HepG2 (cell line): ENCODE data around the gene LAMA5. TPM values are rescaled to one million over a fixed set of nuclear protein-coding genes. Genes with fewer than 3 reads are reported as not detected.

ENCODE experiments used
- BCL3 ChIP-seq: sonication (generic); formaldehyde crosslinking; IDR thresholded peaks from 2 replicates; pipeline ENCODE4 v1.5.1; 2020; ENCODE audit warnings: mild to moderate bottlenecking, missing genetic modification reagents, moderate library complexity
- FLYWCH1 ChIP-seq: sonication (generic); formaldehyde crosslinking; IDR thresholded peaks from 2 replicates; pipeline ENCODE4 v1.8.1; 2023; ENCODE audit warnings: mild to moderate bottlenecking, missing genetic modification reagents
- GRHL1 ChIP-seq: sonication (generic); formaldehyde crosslinking; conservative IDR thresholded peaks from 2 replicates; pipeline ENCODE4 v1.8.0; 2022; ENCODE audit warnings: missing genetic modification reagents
- HDAC2 ChIP-seq: sonication (generic); formaldehyde crosslinking; IDR thresholded peaks from 2 replicates; pipeline ENCODE4 v1.4.0; 2020; ENCODE audit warnings: missing genetic modification reagents
- LBX2 ChIP-seq: sonication (generic); formaldehyde crosslinking; IDR thresholded peaks from 2 replicates; pipeline ENCODE4 v1.5.0; 2020; ENCODE audit warnings: missing genetic modification reagents, mild to moderate bottlenecking, borderline replicate concordance
- MIXL1 ChIP-seq: IDR thresholded peaks from 2 replicates; pipeline ENCODE4 v1.6.1; 2016
- NPAS2 ChIP-seq: sonication (generic); formaldehyde crosslinking; IDR thresholded peaks from 2 replicates; pipeline ENCODE4 v1.8.0; 2022; ENCODE audit warnings: mild to moderate bottlenecking, missing genetic modification reagents, borderline replicate concordance
- NR2C2 ChIP-seq: sonication (generic); formaldehyde crosslinking; IDR thresholded peaks from 2 replicates; pipeline ENCODE4 v1.4.0; 2020; ENCODE audit warnings: missing genetic modification reagents, mild to moderate bottlenecking, moderate library complexity, borderline replicate concordance
- PAX8 ChIP-seq: sonication (generic); formaldehyde crosslinking; IDR thresholded peaks from 2 replicates; pipeline ENCODE4 v1.8.0; 2022; ENCODE audit warnings: mild to moderate bottlenecking, missing genetic modification reagents, borderline replicate concordance
- PITX1 ChIP-seq: sonication (generic); formaldehyde crosslinking; IDR thresholded peaks from 2 replicates; pipeline ENCODE4 v1.5.1; 2020; ENCODE audit warnings: mild to moderate bottlenecking, missing genetic modification reagents
- PRPF4 ChIP-seq: fragments of 200-400 bp; formaldehyde crosslinking; IDR thresholded peaks from 2 replicates; pipeline ENCODE4 v1.6.1; 2016; ENCODE audit warnings: low read length, low read depth; ENCODE audit not compliant: poor library complexity, severe bottlenecking
- SNAPC2 ChIP-seq: sonication (generic); formaldehyde crosslinking; IDR thresholded peaks from 2 replicates; pipeline ENCODE4 v1.8.1; 2022; ENCODE audit warnings: mild to moderate bottlenecking, missing genetic modification reagents
- SNRNP70 ChIP-seq: fragments of 200-400 bp; formaldehyde crosslinking; IDR thresholded peaks from 2 replicates; pipeline ENCODE4 v1.6.1; 2017; ENCODE audit warnings: mild to moderate bottlenecking, low read depth, low read length, moderate library complexity
- SOX6 ChIP-seq, 2 experiments: fragments of 450-650 bp in 1 of 2; sonication (generic) in 1 of 2; formaldehyde crosslinking in 1 of 2; IDR thresholded peaks; 2 replicates each; pipeline versions ENCODE4 v1.4.0 to v1.6.1; 2017 to 2020; ENCODE audit warnings: antibody characterized with exemption in 1 of 2, mild to moderate bottlenecking in 1 of 2, missing genetic modification reagents in 1 of 2
- TAF1 ChIP-seq: sonication (generic); formaldehyde crosslinking; IDR thresholded peaks from 2 replicates; pipeline ENCODE4 v1.4.0; 2020; ENCODE audit warnings: missing genetic modification reagents
- TCF7 ChIP-seq: sonication (generic); IDR thresholded peaks from 2 replicates; pipeline ENCODE4 v1.6.1; 2016; ENCODE audit warnings: antibody characterized with exemption, low read depth
- ZNF598 ChIP-seq: sonication (generic); formaldehyde crosslinking; IDR thresholded peaks from 2 replicates; pipeline ENCODE4 v1.5.1; 2020; ENCODE audit warnings: mild to moderate bottlenecking, missing genetic modification reagents, borderline replicate concordance
- ZNF687 ChIP-seq: sonication (generic); formaldehyde crosslinking; IDR thresholded peaks from 2 replicates; pipeline ENCODE4 v1.5.1; 2020; ENCODE audit warnings: mild to moderate bottlenecking, missing genetic modification reagents, moderate library complexity
- ZNF792 ChIP-seq: IDR thresholded peaks from 2 replicates; pipeline ENCODE4 v1.6.1; 2016
- polyA plus RNA-seq, 8 experiments: library from polyadenylated mRNA; depleted of rRNA in 3 of 8; stranded (reverse) in 7 of 8; unstranded in 1 of 8; fragments of >200 nt; fragmentation: Illumina TruSeq in 4 of 8; extraction: Trizol in 4 of 8; gene quantifications; 2 replicates each; pipeline versions ENCODE4 v1.2.1 to v1.2.3, GENCODE V29; 2011 to 2016; ENCODE audit warnings: low read depth in 4 of 8, missing spikeins in 1 of 8, mixed read lengths in 1 of 8; ENCODE audit not compliant: insufficient read depth in 1 of 8
- total RNA-seq, 5 experiments: library from RNA; depleted of rRNA; stranded (reverse); fragments of >200 nt; fragmentation: Illumina TruSeq; extraction: Trizol; gene quantifications; 2 replicates each; pipeline ENCODE4 v1.2.3, GENCODE V29; 2016; ENCODE audit warnings: low read depth in 1 of 5
- TF ChIP-seq, protein P1 (sequence below): sonication (generic); formaldehyde crosslinking; IDR thresholded peaks from 2 replicates; pipeline ENCODE4 v1.4.0; 2020; ENCODE audit warnings: missing genetic modification reagents

LAMA5 gene
- total and polyA plus RNA-seq, 2 of the 13 experiments (the other 11 are each of a cell fraction or from before 2014, with no cell fraction given): 21.0 to 44.7 TPM

DNA sequence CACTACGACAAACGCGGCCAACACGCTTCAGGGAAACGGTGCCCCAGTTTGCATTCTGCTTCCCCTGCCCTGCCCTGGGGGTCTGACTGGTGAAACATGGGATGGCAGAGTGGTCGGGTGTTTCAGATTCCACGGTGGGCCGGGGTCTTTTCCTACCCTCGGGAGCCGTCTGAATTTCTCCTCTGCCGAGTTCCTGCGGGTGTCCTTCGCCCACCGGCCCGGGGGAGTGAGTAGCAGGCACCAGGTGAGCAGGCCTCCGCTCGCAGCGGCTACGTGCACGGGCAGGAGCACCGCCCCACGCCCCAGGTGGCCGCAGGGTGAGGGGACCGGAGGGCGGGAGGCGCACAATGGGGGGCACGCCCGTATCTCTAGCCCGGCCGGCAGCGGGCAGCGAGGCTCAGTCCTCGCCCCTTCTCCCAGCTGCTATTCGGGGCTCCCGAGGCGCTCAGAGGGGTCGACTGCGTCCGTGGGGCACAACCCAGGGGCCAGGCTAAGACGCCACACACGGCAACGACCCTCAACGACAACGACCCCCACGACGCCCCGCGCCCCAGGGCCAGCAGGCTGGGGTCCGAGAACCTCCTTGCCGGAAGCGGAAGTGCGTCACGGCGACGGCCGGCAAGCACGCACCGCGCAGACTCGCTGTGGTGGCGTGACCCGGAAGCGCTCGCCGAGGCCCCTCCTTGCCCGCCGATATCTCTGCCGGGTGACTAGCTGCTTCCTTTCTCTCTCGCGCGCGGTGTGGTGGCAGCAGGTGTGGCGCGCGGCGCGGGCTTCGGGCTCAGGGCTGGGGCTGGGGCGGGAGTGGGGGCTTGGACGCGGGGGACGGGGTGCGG lies 19.5 kb upstream of the LAMA5 start, which contains the start of gene RPS21 (continued):
- no peak for TF ChIP-seq SOX6 (IDR thresholded peaks at IDR 0.05)
- TF ChIP-seq SOX6 (CRISPR knock-in tag; IDR thresholded peaks at IDR 0.05): peak; percentile 76
- TF ChIP-seq GRHL1 (CRISPR knock-in tag): no peak
- TF ChIP-seq FLYWCH1 (CRISPR knock-in tag): no peak
- TF ChIP-seq ZNF792: peak; percentile 88
- no peak for TF ChIP-seq PRPF4
- TF ChIP-seq TCF7: no peak
- no peak for TF ChIP-seq ZNF598
- TF ChIP-seq SNRNP70: no peak
- TF ChIP-seq HDAC2 (CRISPR knock-in tag): peak; percentile 89; the same call in 1 of the 2 replicates
- TF ChIP-seq PITX1 (CRISPR knock-in tag): peak; percentile 44
- TF ChIP-seq LBX2 (CRISPR knock-in tag): peak; percentile 88; the same call in 1 of the 2 replicates
- TF ChIP-seq BCL3 (CRISPR knock-in tag): 0 out of 2 replicates have a peak, but pooled peaks have one; percentile 31
- no peak for TF ChIP-seq NPAS2 (CRISPR knock-in tag)
- TF ChIP-seq, protein P1, sequence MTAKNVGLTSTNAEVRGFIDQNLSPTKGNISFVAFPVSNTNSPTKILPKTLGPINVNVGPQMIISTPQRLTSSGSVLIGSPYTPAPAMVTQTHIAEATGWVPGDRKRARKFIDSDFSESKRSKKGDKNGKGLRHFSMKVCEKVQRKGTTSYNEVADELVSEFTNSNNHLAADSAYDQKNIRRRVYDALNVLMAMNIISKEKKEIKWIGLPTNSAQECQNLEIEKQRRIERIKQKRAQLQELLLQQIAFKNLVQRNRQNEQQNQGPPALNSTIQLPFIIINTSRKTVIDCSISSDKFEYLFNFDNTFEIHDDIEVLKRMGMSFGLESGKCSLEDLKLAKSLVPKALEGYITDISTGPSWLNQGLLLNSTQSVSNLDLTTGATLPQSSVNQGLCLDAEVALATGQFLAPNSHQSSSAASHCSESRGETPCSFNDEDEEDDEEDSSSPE: peak; percentile 88
- TF ChIP-seq SNAPC2: 0 out of 2 replicates have a peak, but pooled peaks have one; percentile 61
- TF ChIP-seq PAX8 (CRISPR knock-in tag): peak; percentile 71; the same call in 1 of the 2 replicates
- TF ChIP-seq NR2C2 (CRISPR knock-in tag): peak; percentile 100
- peak; percentile 89 for TF ChIP-seq ZNF687 (CRISPR knock-in tag)
- TF ChIP-seq MIXL1: peak; percentile 92
- peak; percentile 96 for TF ChIP-seq TAF1 (CRISPR knock-in tag)
